A549 treated with Hydrocortisone at 1 μM for 4 hours (cell line): ENCODE results near the gene RRP1B. TPM values are rescaled to one million over a fixed set of nuclear protein-coding genes. Genes with fewer than 3 reads are reported as not detected.

Source experiments
- total RNA-seq: library from RNA; stranded (reverse); fragments of 200-300 nt; extraction: Qiagen RNA extraction; gene quantifications from 5 replicates; pipeline ENCODE4 v1.2.3, GENCODE V29; 2022

The RRP1B gene, protein sequence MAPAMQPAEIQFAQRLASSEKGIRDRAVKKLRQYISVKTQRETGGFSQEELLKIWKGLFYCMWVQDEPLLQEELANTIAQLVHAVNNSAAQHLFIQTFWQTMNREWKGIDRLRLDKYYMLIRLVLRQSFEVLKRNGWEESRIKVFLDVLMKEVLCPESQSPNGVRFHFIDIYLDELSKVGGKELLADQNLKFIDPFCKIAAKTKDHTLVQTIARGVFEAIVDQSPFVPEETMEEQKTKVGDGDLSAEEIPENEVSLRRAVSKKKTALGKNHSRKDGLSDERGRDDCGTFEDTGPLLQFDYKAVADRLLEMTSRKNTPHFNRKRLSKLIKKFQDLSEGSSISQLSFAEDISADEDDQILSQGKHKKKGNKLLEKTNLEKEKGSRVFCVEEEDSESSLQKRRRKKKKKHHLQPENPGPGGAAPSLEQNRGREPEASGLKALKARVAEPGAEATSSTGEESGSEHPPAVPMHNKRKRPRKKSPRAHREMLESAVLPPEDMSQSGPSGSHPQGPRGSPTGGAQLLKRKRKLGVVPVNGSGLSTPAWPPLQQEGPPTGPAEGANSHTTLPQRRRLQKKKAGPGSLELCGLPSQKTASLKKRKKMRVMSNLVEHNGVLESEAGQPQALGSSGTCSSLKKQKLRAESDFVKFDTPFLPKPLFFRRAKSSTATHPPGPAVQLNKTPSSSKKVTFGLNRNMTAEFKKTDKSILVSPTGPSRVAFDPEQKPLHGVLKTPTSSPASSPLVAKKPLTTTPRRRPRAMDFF
- total RNA-seq = 35.0 to 47.8 TPM (median 36.8 TPM) in 5 replicates

GRCh38 chr21:43659136-43660000, at the start of gene RRP1B, which contains the start of gene HSF2BP:
RRP1B (plus strand) TSS chr21:43659560; CDS start chr21:43659665, 105 bp downstream.
HSF2BP (minus strand) TSS chr21:43659488; CDS start chr21:43658096, 1,392 bp downstream.

GRCh38 chr21:43718872-43719747, 59.8 kb downstream of the RRP1B start, which contains the start of gene PDXK:
PDXK (plus strand) TSS chr21:43719129; CDS start chr21:43719295, 166 bp downstream.

Other genes with a start within 250 kb of the RRP1B start
- 9.1 to 29.1 TPM (median 19.5 TPM) in 5 replicates for gene SIK1, start 232.4 kb upstream of the RRP1B start, total RNA-seq
- 1.8 to 2.2 TPM (median 2.1 TPM) in 5 replicates for gene HSF2BP, start 72 bp upstream of the RRP1B start, total RNA-seq
- 229 to 359 TPM (median 320 TPM) in 5 replicates for gene PDXK, start 59.6 kb downstream of the RRP1B start, total RNA-seq
- 66.2 to 99.0 TPM (median 90.7 TPM) in 5 replicates for gene CSTB, start 116.7 kb downstream of the RRP1B start, total RNA-seq
- 32.7 to 41.6 TPM (median 34.8 TPM) in 5 replicates for gene RRP1, start 130.0 kb downstream of the RRP1B start, total RNA-seq
- 20.8 to 28.4 TPM (median 25.8 TPM) in 5 replicates for gene AGPAT3, start 205.7 kb downstream of the RRP1B start, total RNA-seq